ENCODE measurements around the gene NUCB2. TPM values are rescaled to one million over a fixed set of nuclear protein-coding genes. Genes with fewer than 3 reads are reported as not detected.

The NUCB2 gene
- total and polyA plus RNA-seq, 2 donors from 2014 or later, result 73.0 to 93.5 TPM

DNA sequence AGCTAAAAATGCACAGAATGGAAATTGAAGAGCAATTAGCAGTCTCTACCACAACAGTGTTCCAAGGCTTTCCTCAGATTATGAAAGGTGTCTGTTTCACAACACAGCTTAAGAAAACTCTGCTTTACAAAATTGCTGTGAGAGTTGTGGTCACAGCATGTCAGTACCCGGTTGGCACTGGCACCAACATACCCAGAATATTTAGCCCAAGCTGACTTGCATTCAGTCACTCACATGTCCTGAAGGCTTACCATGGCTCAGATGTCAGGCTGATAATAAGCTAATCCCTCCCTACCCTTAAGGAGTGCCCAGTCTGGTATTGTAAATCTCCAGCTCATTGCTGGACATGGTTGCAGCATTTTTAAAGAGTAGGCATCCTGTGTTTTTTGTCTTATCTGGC is 90.0 kb downstream of the NUCB2 start:
- H3K36me3 ChIP-seq (ENCODE audit: control insufficient read depth in 2 of 3, insufficient read depth in 3 of 3, low read length in 3 of 3), result peaks cover 0 to 50% (median 31%) of the 10 kb centered on the region in 3 donors
- no peak for FAIRE-seq
- intact Hi-C loops (cut with DNase I), result no loop called here

GRCh38 chr11:17368551-17368950 is 92.0 kb downstream of the NUCB2 start:
- intact Hi-C loops (cut with DNase I), result no loop called here
- no peak overlapping the region for H3K4me3 ChIP-seq (ENCODE audit: low read length in 3 of 3)
- no peak for FAIRE-seq

More for the DNA sequence above, 90.0 kb downstream of the NUCB2 start:
- DNase-seq, result no peak
- H3K9ac ChIP-seq (ENCODE audit: low read length in 3 of 3), result no peak overlapping the region
- H3K27me3 ChIP-seq (ENCODE audit: control insufficient read depth, insufficient read depth, low read length), result no peaks in the 10 kb centered on the region
- H3K4me1 ChIP-seq (ENCODE audit: control insufficient read depth in 2 of 3, insufficient read depth in 2 of 3, low read depth in 1 of 3, low read length in 3 of 3), result no peaks in the 10 kb centered on the region
- TF ChIP-seq CTCF (IDR thresholded peaks at IDR 0.05; ENCODE audit: borderline replicate concordance, extremely low read depth, insufficient read depth), result no peak
- H3K9me3 ChIP-seq (ENCODE audit: control insufficient read depth in 2 of 3, insufficient read depth in 1 of 3, low read length in 3 of 3), result peaks cover 2 to 31% (median 15%) of the 10 kb centered on the region in 3 donors
- H3K4me3 ChIP-seq (ENCODE audit: low read length in 3 of 3), result no peak overlapping the region
- H3K27ac ChIP-seq (ENCODE audit: low read depth in 2 of 2, low read length in 2 of 2), result no peak overlapping the region

DNA sequence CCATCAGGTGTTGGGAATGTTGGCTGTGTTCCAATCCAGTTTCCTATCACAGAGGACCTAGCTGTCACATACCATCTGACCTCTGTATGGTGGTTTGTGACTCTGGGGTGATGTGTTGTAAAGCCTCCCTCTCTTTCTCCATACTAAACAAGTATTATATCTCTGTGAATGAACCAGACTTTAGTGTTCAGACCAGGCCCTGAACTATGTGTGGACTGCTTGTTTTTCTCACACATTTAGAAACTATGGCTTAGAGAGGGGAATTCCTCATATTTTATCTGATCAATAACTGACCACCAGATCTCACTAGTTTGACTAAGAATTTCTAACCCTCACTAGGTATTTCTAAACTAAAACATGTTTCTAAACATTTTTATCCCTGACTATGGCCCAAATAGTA is 92.6 kb downstream of the NUCB2 start:
- peaks cover 0 to 68% (median 48%) of the 10 kb centered on the region in 3 donors for H3K36me3 ChIP-seq (ENCODE audit: control insufficient read depth in 2 of 3, insufficient read depth in 3 of 3, low read length in 3 of 3)

More at GRCh38 chr11:17368551-17368950, 92.0 kb downstream of the NUCB2 start:
- no peak overlapping the region for H3K27ac ChIP-seq (ENCODE audit: low read depth in 2 of 2, low read length in 2 of 2)
- no peaks in the 10 kb centered on the region for H3K4me1 ChIP-seq (ENCODE audit: control insufficient read depth in 2 of 3, insufficient read depth in 2 of 3, low read depth in 1 of 3, low read length in 3 of 3)
- H3K9me3 ChIP-seq (ENCODE audit: control insufficient read depth in 2 of 3, insufficient read depth in 1 of 3, low read length in 3 of 3), result peaks cover 2 to 48% (median 25%) of the 10 kb centered on the region in 3 donors
- DNase-seq, result no peak
- H3K9ac ChIP-seq (ENCODE audit: low read length in 3 of 3), result no peak overlapping the region
- H3K36me3 ChIP-seq (ENCODE audit: control insufficient read depth in 2 of 3, insufficient read depth in 3 of 3, low read length in 3 of 3), result peaks cover 0 to 67% (median 48%) of the 10 kb centered on the region in 3 donors
- H3K27me3 ChIP-seq (ENCODE audit: control insufficient read depth, insufficient read depth, low read length), result no peaks in the 10 kb centered on the region
- TF ChIP-seq CTCF (IDR thresholded peaks at IDR 0.05; ENCODE audit: borderline replicate concordance, extremely low read depth, insufficient read depth), result no peak

More for the DNA sequence above, 92.6 kb downstream of the NUCB2 start:
- H3K27me3 ChIP-seq (ENCODE audit: control insufficient read depth, insufficient read depth, low read length), result no peaks in the 10 kb centered on the region
- intact Hi-C loops (cut with DNase I), result no loop called here
- no peaks in the 10 kb centered on the region for H3K4me1 ChIP-seq (ENCODE audit: control insufficient read depth in 2 of 3, insufficient read depth in 2 of 3, low read depth in 1 of 3, low read length in 3 of 3)
- no peak for FAIRE-seq
- no peak overlapping the region for H3K4me3 ChIP-seq (ENCODE audit: low read length in 3 of 3)
- H3K27ac ChIP-seq (ENCODE audit: low read depth in 2 of 2, low read length in 2 of 2), result no peak overlapping the region
- H3K9me3 ChIP-seq (ENCODE audit: control insufficient read depth in 2 of 3, insufficient read depth in 1 of 3, low read length in 3 of 3), result peaks cover 2 to 48% (median 25%) of the 10 kb centered on the region in 3 donors
- DNase-seq, result no peak
- no peak overlapping the region for H3K9ac ChIP-seq (ENCODE audit: low read length in 3 of 3)
- TF ChIP-seq CTCF (IDR thresholded peaks at IDR 0.05; ENCODE audit: borderline replicate concordance, extremely low read depth, insufficient read depth), result no peak

Data from kidney (tissue), 14 donors.